IPS DF 6.9 (cell line): Measurements from ENCODE around the gene MCHR2.

Experiments
- DNase-seq: peaks from one replicate; pipeline ENCODE4 v3.0.0-alpha.2; 2013; ENCODE audit warnings: low read depth, low spot score
- H3K27ac ChIP-seq: one replicate; pipeline ENCODE4 v1.5.1; 2013; ENCODE audit warnings: low read length, control low read depth
- H3K27me3 ChIP-seq: 2 replicates; pipeline ENCODE4 v1.6.1; 2013; ENCODE audit warnings: mild to moderate bottlenecking, low read length; ENCODE audit not compliant: control insufficient read depth, insufficient read depth
- H3K36me3 ChIP-seq: 2 replicates; pipeline ENCODE4 v1.6.1; 2013; ENCODE audit warnings: low read length; ENCODE audit not compliant: control insufficient read depth, insufficient read depth
- H3K4me1 ChIP-seq: 2 replicates; pipeline ENCODE4 v1.6.1; 2013; ENCODE audit warnings: low read length; ENCODE audit not compliant: control insufficient read depth, insufficient read depth
- H3K4me3 ChIP-seq: 2 replicates; pipeline ENCODE4 v1.5.1; 2013; ENCODE audit warnings: mild to moderate bottlenecking, low read length
- H3K9me3 ChIP-seq: 2 replicates; pipeline ENCODE4 v1.6.1; 2013; ENCODE audit warnings: low read length, inconsistent platforms; ENCODE audit not compliant: control insufficient read depth, insufficient read depth
- WGBS: extraction: QIAGEN DNeasy Blood & Tissue Kit; methylation state at CpG from one replicate; pipeline ENCODE4 v1.1.7; 2013; ENCODE audit warnings: mixed read lengths, missing lambda C conversion rate; ENCODE audit not compliant: insufficient read length, insufficient coverage; 5-methylcytosine and 5-hydroxymethylcytosine counted together

MCHR2 gene

GRCh38 chr6:99905209-99906106 lies 88.6 kb downstream of the MCHR2 start:
- no peaks in the 10 kb centered on the region for H3K9me3 ChIP-seq
- no peaks in the 10 kb centered on the region for H3K27me3 ChIP-seq
- H3K4me1 ChIP-seq, result no peaks in the 10 kb centered on the region
- no peaks in the 10 kb centered on the region for H3K36me3 ChIP-seq
- H3K4me3 ChIP-seq, result no peak overlapping the region
- WGBS, result no CpG with 5 or more reads among the region's 4 CpGs
- peak; percentile 16 for DNase-seq
- H3K27ac ChIP-seq, result no peak overlapping the region

GRCh38 chr6:99901596-99902384 lies 92.2 kb downstream of the MCHR2 start:
- Histone ChIP-seq H3K4me3 (no peak overlapping the region), H3K9me3 (no peaks in the 10 kb centered on the region), H3K36me3 (no peaks in the 10 kb centered on the region), H3K4me1 (no peaks in the 10 kb centered on the region), H3K27me3 (no peaks in the 10 kb centered on the region), H3K27ac (no peak overlapping the region)
- DNase-seq, result no peak
- WGBS, result no CpG with 5 or more reads among the region's 6 CpGs

GRCh38 chr6:99894815-99895214 lies 99.2 kb downstream of the MCHR2 start:
- H3K36me3 ChIP-seq, result no peaks in the 10 kb centered on the region
- WGBS, result no CpG with 5 or more reads among the region's 3 CpGs

GRCh38 chr6:99887066-99887465 lies 107.0 kb downstream of the MCHR2 start:
- Histone ChIP-seq H3K4me1 (no peaks in the 10 kb centered on the region), H3K9me3 (no peaks in the 10 kb centered on the region), H3K27ac (no peak overlapping the region), H3K4me3 (no peak overlapping the region), H3K36me3 (no peaks in the 10 kb centered on the region), H3K27me3 (no peaks in the 10 kb centered on the region)
- no peak for DNase-seq

More at GRCh38 chr6:99894815-99895214, 99.2 kb downstream of the MCHR2 start:
- Histone ChIP-seq H3K4me1 (no peaks in the 10 kb centered on the region), H3K27ac (no peak overlapping the region), H3K4me3 (no peak overlapping the region), H3K9me3 (no peaks in the 10 kb centered on the region), H3K27me3 (no peaks in the 10 kb centered on the region)
- no peak for DNase-seq

GRCh38 chr6:99885051-99885450 lies 109.0 kb downstream of the MCHR2 start:
- Histone ChIP-seq H3K9me3 (no peaks in the 10 kb centered on the region), H3K36me3 (no peaks in the 10 kb centered on the region), H3K27me3 (no peaks in the 10 kb centered on the region), H3K4me1 (no peaks in the 10 kb centered on the region), H3K4me3 (no peak overlapping the region), H3K27ac (no peak overlapping the region)
- DNase-seq, result no peak
- WGBS, result no CpG with 5 or more reads among the region's 3 CpGs

GRCh38 chr6:99882128-99882702 lies 111.8 kb downstream of the MCHR2 start:
- WGBS, result no CpG with 5 or more reads among the region's 4 CpGs
- Histone ChIP-seq H3K27ac (no peak overlapping the region), H3K9me3 (no peaks in the 10 kb centered on the region), H3K4me1 (no peaks in the 10 kb centered on the region), H3K36me3 (no peaks in the 10 kb centered on the region), H3K27me3 (no peaks in the 10 kb centered on the region), H3K4me3 (no peak overlapping the region)
- no peak for DNase-seq

- Histone ChIP-seq H3K4me3 (no peak overlapping the region), H3K27me3 (no peaks in the 10 kb centered on the region), H3K4me1 (no peaks in the 10 kb centered on the region), H3K36me3 (no peaks in the 10 kb centered on the region), H3K9me3 (no peaks in the 10 kb centered on the region), H3K27ac (no peak overlapping the region)
- DNase-seq, result no peak
- WGBS, result no CpG with 5 or more reads among the region's 3 CpGs
These were observed 114.6 kb downstream of the MCHR2 start for GRCh38 chr6:99879431-99879830.

- no peaks in the 10 kb centered on the region for H3K9me3 ChIP-seq
- H3K4me1 ChIP-seq, result no peaks in the 10 kb centered on the region
- DNase-seq, result no peak
- no CpG with 5 or more reads among the region's 4 CpGs for WGBS
- H3K36me3 ChIP-seq, result no peaks in the 10 kb centered on the region
- no peaks in the 10 kb centered on the region for H3K27me3 ChIP-seq
- no peak overlapping the region for H3K4me3 ChIP-seq
- H3K27ac ChIP-seq, result no peak overlapping the region
These were observed 119.0 kb downstream of the MCHR2 start for GRCh38 chr6:99875068-99875467.

GRCh38 chr6:99873084-99873483 lies 120.9 kb downstream of the MCHR2 start:
- Histone ChIP-seq H3K9me3 (no peaks in the 10 kb centered on the region), H3K4me1 (no peaks in the 10 kb centered on the region), H3K36me3 (no peaks in the 10 kb centered on the region), H3K4me3 (no peak overlapping the region), H3K27ac (no peak overlapping the region), H3K27me3 (no peaks in the 10 kb centered on the region)
- no peak for DNase-seq
- WGBS, result no CpG with 5 or more reads among the region's 2 CpGs

GRCh38 chr6:99871641-99872040 lies 122.4 kb downstream of the MCHR2 start:
- Histone ChIP-seq H3K4me1 (no peaks in the 10 kb centered on the region), H3K27me3 (no peaks in the 10 kb centered on the region), H3K27ac (no peak overlapping the region), H3K36me3 (no peaks in the 10 kb centered on the region), H3K9me3 (no peaks in the 10 kb centered on the region), H3K4me3 (no peak overlapping the region)
- no peak for DNase-seq
- WGBS, result no CpG with 5 or more reads among the region's 3 CpGs
